Fibroblast of lung (primary cell): Measurements from ENCODE around the gene CLPTM1L. TPM values are rescaled to one million over a fixed set of nuclear protein-coding genes. Genes with fewer than 3 reads are reported as not detected.

Source experiments
- DNase-seq, 2 donors: peaks; one replicate each; pipeline versions ENCODE4 v3.0.0 to v3.0.0-alpha.2; 2010; ENCODE audit warnings: low read depth in 2 of 2
- H2AFZ ChIP-seq: 2 replicates; pipeline ENCODE4 v1.5.1; 2012; ENCODE audit warnings: low read length, control low read depth, inconsistent platforms
- H3K27ac ChIP-seq: 2 replicates; pipeline ENCODE4 v1.5.1; 2011; ENCODE audit warnings: low read length, control low read depth; ENCODE audit not compliant: insufficient read depth
- H3K27me3 ChIP-seq: 2 replicates; pipeline ENCODE4 v1.5.1; 2011; ENCODE audit warnings: mild to moderate bottlenecking, low read length; ENCODE audit not compliant: control insufficient read depth, insufficient read depth
- H3K36me3 ChIP-seq: 2 replicates; pipeline ENCODE4 v1.5.1; 2011; ENCODE audit warnings: low read length; ENCODE audit not compliant: control insufficient read depth, insufficient read depth
- H3K4me1 ChIP-seq: 2 replicates; pipeline ENCODE4 v1.5.1; 2011; ENCODE audit warnings: low read length; ENCODE audit not compliant: control insufficient read depth, insufficient read depth; ENCODE audit errors: extremely low read depth
- H3K4me2 ChIP-seq: 2 replicates; pipeline ENCODE4 v1.5.1; 2011; ENCODE audit warnings: low read length, control low read depth; ENCODE audit not compliant: insufficient read depth; ENCODE audit errors: extremely low read depth
- H3K4me3 ChIP-seq, 4 experiments: fragments of 200-600 bp in 1 of 4; sonication (generic) in 1 of 4; replicated peaks in 1 of 4; 2 replicates each; pipeline ENCODE4 v1.5.1; 2011 to 2016; ENCODE audit warnings: low read length in 4 of 4, low read depth in 3 of 4, mild to moderate bottlenecking in 3 of 4, control low read depth in 2 of 4, inconsistent platforms in 1 of 4, mixed read lengths in 1 of 4; ENCODE audit not compliant: insufficient read depth in 1 of 4; ENCODE audit errors: control extremely low read depth in 1 of 4
- H3K79me2 ChIP-seq: 2 replicates; pipeline ENCODE4 v1.5.1; 2012; ENCODE audit warnings: mild to moderate bottlenecking, low read length, inconsistent platforms; ENCODE audit not compliant: control insufficient read depth, insufficient read depth
- H3K9ac ChIP-seq: 2 replicates; pipeline ENCODE4 v1.5.1; 2011; ENCODE audit warnings: mild to moderate bottlenecking, low read length, control low read depth; ENCODE audit not compliant: insufficient read depth
- H3K9me3 ChIP-seq: 2 replicates; pipeline ENCODE4 v1.5.1; 2012; ENCODE audit warnings: low read depth, low read length; ENCODE audit not compliant: control insufficient read depth, insufficient read depth
- H4K20me1 ChIP-seq: 2 replicates; pipeline ENCODE4 v1.5.1; 2011; ENCODE audit warnings: low read length; ENCODE audit not compliant: control insufficient read depth, insufficient read depth; ENCODE audit errors: extremely low read depth
- EZH2 ChIP-seq: IDR thresholded peaks from 2 replicates; pipeline ENCODE4 v1.5.1; 2012; ENCODE audit warnings: low read length, control low read depth, mild to moderate bottlenecking; ENCODE audit errors: missing control alignments
- polyA plus RNA-seq, 2 donors: library from polyadenylated mRNA; depleted of rRNA in 1 of 2; stranded (reverse) in 1 of 2; unstranded in 1 of 2; fragments of >200 nt; gene quantifications; 2 replicates each; pipeline ENCODE4 v1.2.1, GENCODE V29; 2011 to 2012; ENCODE audit warnings: missing spikeins in 1 of 2
- total RNA-seq: library from RNA; depleted of rRNA; stranded (reverse); fragments of >200 nt; gene quantifications from 2 replicates; pipeline ENCODE4 v1.2.1, GENCODE V29; 2014
- TF ChIP-seq, protein P1 (sequence below), 2 donors: IDR thresholded peaks in 1 of 2; conservative IDR thresholded peaks in 1 of 2; 1 replicate in 1 of 2; 2 replicates in 1 of 2; pipeline ENCODE4 v1.5.1; 2011 to 2012; ENCODE audit warnings: low read length in 2 of 2, control low read depth in 1 of 2, inconsistent platforms in 1 of 2, low read depth in 1 of 2, mild to moderate bottlenecking in 1 of 2

CLPTM1L gene
- total and polyA plus RNA-seq, 2 donors (not counting 1 experiment from before 2014, with no cell fraction given): 89.3 to 215 TPM

DNA sequence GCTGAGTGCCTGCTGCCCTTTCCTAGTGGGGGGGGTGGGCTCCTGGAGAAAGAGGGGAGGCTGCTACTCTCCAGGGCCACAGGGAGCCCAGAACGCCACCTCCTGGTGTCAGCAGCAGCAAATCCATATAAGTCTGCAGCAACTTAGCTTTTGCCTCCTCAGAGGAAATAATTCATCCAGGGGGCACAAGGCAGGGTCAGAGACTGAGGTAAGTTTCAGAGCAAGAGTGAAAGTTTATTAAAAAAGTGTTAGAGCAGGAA is 4.0 kb upstream of the CLPTM1L start:
- H3K27ac ChIP-seq: no peak overlapping the region
- no peaks in the 10 kb centered on the region for H3K36me3 ChIP-seq
- TF ChIP-seq, protein P1, sequence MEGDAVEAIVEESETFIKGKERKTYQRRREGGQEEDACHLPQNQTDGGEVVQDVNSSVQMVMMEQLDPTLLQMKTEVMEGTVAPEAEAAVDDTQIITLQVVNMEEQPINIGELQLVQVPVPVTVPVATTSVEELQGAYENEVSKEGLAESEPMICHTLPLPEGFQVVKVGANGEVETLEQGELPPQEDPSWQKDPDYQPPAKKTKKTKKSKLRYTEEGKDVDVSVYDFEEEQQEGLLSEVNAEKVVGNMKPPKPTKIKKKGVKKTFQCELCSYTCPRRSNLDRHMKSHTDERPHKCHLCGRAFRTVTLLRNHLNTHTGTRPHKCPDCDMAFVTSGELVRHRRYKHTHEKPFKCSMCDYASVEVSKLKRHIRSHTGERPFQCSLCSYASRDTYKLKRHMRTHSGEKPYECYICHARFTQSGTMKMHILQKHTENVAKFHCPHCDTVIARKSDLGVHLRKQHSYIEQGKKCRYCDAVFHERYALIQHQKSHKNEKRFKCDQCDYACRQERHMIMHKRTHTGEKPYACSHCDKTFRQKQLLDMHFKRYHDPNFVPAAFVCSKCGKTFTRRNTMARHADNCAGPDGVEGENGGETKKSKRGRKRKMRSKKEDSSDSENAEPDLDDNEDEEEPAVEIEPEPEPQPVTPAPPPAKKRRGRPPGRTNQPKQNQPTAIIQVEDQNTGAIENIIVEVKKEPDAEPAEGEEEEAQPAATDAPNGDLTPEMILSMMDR (conservative IDR thresholded peaks at IDR 0.05 in 1 of 2, IDR thresholded peaks at IDR 0.05 in 1 of 2; ENCODE audit: low read depth in 1 of 2, low read length in 2 of 2): no peak
- TF ChIP-seq EZH2: no peak
- H4K20me1 ChIP-seq: no peaks in the 10 kb centered on the region
- H3K79me2 ChIP-seq: peaks cover 5% of the 10 kb centered on the region
- H3K9ac ChIP-seq: no peak overlapping the region
- no peak overlapping the region for H3K4me2 ChIP-seq
- H3K9me3 ChIP-seq: no peaks in the 10 kb centered on the region
- no peak for DNase-seq
- H3K4me1 ChIP-seq: peaks cover 2% of the 10 kb centered on the region
- no peaks in the 10 kb centered on the region for H3K27me3 ChIP-seq
- no peak overlapping the region for H3K4me3 ChIP-seq
- no peak overlapping the region for H2AFZ ChIP-seq

DNA sequence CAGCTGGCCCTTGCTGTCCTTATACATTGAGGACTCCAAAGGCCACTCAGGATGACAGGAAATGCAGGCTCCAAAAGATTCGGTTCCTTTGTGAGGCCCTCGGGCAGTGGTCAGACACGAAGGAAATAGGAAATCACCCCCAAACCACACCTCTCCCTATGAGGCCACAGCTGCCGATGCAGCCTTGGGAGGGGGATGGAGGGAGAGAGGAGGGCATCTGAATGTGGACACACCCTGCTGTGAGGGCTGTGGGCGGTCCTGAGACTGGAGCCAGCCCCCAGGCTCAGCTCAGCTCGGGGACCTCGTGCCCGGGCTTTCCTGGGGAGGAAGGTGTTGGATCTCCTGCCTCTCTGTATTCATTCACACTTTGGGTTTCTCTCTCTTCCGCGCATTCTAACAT is 2.7 kb upstream of the CLPTM1L start:
- H3K9ac ChIP-seq: no peak overlapping the region
- peaks cover 10% of the 10 kb centered on the region for H3K79me2 ChIP-seq
- H3K4me2 ChIP-seq: no peak overlapping the region
- H3K36me3 ChIP-seq: peaks cover under 1% of the 10 kb centered on the region
- no peak overlapping the region for H3K27ac ChIP-seq
- H2AFZ ChIP-seq: no peak overlapping the region
- no peaks in the 10 kb centered on the region for H3K9me3 ChIP-seq
- no peaks in the 10 kb centered on the region for H4K20me1 ChIP-seq
- TF ChIP-seq, protein P1 (conservative IDR thresholded peaks at IDR 0.05 in 1 of 2, IDR thresholded peaks at IDR 0.05 in 1 of 2; ENCODE audit: low read depth in 1 of 2, low read length in 2 of 2): no peak
- no peak for TF ChIP-seq EZH2
- DNase-seq: no peak
- H3K4me1 ChIP-seq: peaks cover 3% of the 10 kb centered on the region
- no peaks in the 10 kb centered on the region for H3K27me3 ChIP-seq
- H3K4me3 ChIP-seq: no peak overlapping the region

DNA sequence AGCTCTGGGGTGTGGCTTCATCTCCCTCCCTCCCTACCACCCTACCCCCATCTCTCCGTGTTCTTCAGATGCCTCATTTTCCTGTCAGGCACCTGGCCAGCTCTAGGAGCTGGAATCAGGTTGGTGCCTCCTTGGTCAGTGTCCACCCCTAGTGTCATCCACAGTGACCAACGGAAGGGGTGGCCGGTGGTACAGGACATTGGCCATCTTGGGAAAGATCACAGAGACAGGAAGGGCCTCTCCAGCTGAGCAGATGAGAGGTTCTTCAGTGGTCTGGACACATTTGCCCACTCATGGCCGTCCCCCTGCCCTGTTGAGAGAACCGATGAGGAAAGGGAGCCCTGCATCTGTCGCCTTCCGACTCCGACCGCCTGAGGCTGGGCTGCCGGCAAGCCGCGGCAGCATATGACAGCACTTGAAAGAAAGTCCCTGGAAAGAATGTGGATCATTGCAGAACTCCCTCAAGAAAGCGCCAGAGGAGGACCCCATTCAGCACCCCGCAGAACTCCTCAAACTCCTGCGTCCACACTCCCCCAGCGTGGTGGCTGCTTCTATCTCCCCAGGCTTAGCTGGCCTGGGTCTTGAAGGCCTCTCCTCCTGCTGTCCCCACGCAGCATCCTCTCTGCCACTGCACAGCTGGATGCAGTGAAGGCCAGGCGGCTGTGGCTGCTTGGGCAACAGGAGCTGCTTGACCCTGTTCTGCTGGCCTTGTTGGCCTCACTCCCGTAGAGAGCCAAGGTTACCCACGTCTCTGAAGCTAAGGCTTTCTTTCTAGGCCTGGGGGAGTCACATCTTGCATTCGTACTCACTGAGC is 1.9 kb upstream of the CLPTM1L start:
- Histone ChIP-seq H2AFZ (no peak overlapping the region), H3K36me3 (peaks cover 5% of the 10 kb centered on the region)
- TF ChIP-seq, protein P1 (conservative IDR thresholded peaks at IDR 0.05 in 1 of 2, IDR thresholded peaks at IDR 0.05 in 1 of 2; ENCODE audit: low read depth in 1 of 2, low read length in 2 of 2): no peak
- TF ChIP-seq EZH2: no peak

More for the DNA sequence above, 1.9 kb upstream of the CLPTM1L start:
- peaks cover 10% of the 10 kb centered on the region for H3K79me2 ChIP-seq
- H3K27ac ChIP-seq: no peak overlapping the region
- peaks cover 3% of the 10 kb centered on the region for H3K4me1 ChIP-seq
- no peaks in the 10 kb centered on the region for H4K20me1 ChIP-seq
- H3K9ac ChIP-seq: no peak overlapping the region
- H3K4me3 ChIP-seq: no peak overlapping the region
- H3K4me2 ChIP-seq: no peak overlapping the region
- H3K27me3 ChIP-seq: no peaks in the 10 kb centered on the region
- DNase-seq: no peak
- H3K9me3 ChIP-seq: no peaks in the 10 kb centered on the region
